HG03064 (cell line): ENCODE measurements around the gene ITGB7.
"Not testable (repeated sequence)": the region's sequence is repeated elsewhere in the genome, so short reads cannot be mapped to it uniquely, and the experiment has no call there.

ENCODE experiments used
- ATAC-seq: cut with Tn5 transposase; IDR thresholded peaks from one replicate; pipeline ENCODE4 v1.9.1; 2021; ENCODE audit warnings: low read depth; ENCODE audit not compliant: unreplicated experiment

The ITGB7 gene

GRCh38 chr12:53218551-53219291 lies 11.7 kb upstream of the ITGB7 start:
- ATAC-seq = no peak

GRCh38 chr12:53217931-53218307 lies 10.9 kb upstream of the ITGB7 start:
- no peak for ATAC-seq

DNA sequence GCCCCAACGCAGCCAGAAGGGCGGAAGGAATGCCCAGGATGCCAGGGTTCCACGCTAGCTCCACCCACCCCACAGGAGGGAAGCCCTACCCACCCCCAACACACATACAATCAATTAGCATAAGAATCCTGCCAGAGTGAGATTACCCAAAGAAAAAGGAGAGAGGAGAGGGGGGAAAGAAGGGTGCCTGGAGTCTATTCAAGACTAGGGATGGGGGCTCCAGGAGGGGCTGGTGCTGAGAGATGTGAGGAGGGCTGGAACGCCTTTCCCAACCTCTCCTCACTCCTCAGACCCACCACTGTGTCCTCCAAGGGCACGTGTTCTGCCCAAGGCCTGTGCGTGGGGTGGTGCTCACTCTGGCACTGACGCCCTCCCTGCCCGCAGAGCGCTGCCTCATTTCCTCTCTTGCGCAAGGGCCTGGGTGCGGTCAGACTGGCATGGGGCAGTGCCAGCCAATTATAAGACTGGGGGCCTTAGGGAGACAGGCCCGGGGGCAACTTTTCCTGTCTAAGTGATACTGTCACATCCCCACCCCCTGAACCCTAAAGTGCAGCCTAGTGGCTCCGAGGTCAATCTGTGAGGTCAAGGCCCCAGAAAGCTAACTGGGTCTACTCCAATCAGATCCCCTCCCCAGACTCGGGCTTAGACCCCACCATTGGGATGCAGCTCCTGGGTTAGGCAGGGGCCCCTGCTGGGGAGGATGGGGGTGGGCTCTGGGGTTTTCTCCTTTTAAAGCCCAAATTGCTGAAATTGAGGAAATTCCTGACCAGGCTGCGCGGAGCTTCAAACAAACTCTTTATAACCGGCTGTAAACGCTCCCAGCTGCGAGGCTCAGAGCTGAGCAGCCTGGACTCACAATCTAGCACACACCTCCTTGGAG lies 10.2 kb upstream of the ITGB7 start:
- ATAC-seq = no peak

DNA sequence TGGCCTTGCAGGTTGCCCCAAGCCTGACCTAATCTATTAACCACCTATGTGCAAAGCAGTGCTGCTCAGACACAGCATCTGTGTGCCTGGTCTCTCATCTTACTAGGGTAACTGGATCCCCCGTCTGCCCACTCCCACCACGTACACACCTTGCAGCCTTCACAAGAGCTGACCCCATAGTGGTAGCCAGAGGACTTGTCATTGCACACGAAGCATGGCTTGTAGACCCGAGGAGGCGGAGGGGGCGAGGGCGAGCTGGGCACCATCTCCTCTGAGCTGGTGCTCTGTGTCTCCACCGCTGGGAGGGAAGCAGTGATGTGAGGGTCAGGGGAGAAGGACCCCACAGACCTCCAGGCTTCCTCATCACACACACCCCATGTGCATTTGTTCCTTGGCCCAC lies 8.4 kb upstream of the ITGB7 start:
- ATAC-seq = no peak

- ATAC-seq = no peak
These were observed 7.8 kb upstream of the ITGB7 start for GRCh38 chr12:53214687-53215455.

DNA sequence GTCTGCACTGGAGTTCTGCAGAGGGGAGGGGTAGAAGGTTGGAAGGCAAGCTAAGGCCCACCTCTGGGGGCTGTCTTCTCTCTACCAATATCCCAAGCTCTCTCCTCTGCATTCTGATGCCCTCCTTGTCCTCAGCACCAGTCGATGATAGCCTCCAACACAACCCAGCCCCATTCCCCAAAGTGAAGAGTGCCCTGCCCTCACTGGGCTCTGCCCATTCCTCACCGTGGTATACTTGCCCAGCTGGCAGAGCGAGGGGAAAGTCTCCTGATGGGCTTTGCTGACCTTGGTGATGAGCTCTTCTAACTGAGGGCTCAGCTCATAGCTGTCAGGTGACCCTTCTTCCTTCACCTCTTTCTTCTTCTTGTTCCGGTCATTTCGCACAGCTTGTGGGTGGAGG lies 7.2 kb upstream of the ITGB7 start:
- no peak for ATAC-seq

DNA sequence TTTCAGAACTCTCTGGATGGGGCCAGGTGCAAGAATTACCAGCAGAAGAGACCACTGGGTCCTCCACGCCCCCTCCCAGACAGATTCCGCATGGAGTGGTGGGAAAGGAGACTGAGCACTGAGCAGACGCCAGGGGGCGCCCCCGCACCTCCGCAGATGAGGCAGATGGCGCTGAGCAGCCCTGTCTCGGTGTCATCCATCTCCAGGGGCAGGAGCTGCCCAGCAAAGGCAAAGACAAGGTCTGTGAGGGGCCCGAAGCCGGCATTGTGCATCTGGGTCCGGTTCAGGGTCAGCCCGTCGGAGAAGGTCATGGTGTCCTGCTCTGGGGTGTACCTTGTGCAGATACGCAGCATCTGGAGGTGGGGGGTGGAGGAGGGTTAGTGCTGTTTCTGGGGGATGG lies 6.3 kb upstream of the ITGB7 start:
- no peak for ATAC-seq

DNA sequence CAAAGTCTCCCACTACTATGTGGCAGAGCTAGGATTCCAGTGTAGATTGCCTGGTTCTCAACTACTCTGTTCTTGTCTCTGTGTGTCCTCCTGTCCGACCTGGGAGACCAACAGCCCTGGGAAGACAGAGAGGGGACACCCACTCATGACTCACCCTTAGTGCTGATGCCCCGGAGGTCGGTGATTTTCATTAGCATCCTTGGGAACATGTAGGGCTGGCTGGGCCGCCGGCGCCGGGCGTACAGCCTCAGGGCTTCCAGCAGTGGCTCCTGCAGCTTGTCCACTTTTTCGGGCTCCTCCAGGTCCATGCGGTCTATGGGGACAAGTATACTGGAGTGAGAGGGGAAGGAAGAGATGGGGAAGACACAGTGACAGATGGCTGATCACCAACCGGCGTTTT lies 5.9 kb upstream of the ITGB7 start:
- no peak for ATAC-seq

DNA sequence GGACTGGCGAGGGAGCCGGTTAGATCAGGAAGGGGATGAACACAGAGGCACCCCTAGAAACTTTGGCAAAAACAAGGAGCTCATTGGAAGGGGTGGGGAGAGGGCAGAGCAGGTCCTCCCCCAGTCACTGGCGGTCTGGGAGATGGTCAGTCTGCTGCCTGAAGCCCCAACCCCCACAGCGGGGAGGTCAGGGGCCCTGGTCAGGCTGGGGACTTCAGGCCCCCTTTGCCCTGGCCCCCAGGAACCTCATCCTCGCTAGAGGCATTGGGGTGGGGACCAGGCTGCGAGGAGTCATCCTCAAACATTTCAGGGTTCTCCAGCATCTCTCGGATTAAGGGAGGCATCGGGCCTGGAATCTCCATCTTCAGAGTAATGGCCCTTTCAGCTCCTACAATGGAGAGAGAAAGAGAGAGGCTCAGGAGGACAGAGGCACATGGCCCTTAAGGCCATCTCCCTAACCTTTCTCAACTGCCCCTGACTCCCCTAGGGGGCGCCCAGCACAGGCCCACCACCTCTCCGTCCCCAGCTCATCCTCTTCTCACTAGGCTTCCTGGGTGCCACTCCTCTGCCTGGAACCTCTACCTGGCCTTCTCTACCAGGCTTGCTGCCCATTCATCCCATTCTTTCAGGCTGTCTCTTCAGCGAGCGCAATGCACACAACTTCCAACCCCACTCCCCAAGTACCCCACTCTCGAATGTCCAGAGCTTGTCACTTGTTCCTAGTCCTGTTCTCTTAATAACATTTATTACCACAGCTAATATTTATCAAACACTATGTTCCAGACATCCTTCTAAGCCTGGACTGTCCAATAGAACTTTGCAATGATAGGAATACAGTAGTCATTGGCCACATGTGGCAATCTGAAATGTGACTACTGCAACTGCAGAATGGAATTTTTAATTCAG lies 4.7 kb upstream of the ITGB7 start:
- ATAC-seq = no peak

DNA sequence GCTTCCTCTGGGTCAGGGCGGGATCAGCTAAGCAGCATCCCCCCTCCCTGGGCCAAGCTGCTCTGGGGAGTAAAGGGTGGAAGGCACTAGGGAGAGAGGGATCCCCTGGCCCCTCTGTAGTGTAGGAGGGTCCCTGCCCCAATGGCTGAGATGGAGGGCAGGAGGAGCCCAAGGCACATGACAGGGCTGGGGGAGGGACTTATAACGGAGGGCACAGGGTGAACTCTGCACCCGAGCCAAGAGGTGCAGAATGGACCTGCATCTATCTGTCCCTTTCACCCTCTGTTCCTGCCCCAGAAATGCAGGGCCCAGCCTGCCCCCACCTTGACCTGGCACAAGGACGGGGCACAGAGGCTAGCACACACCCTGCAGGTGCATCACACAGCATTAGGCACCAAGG lies 3.8 kb upstream of the ITGB7 start:
- no peak for ATAC-seq

DNA sequence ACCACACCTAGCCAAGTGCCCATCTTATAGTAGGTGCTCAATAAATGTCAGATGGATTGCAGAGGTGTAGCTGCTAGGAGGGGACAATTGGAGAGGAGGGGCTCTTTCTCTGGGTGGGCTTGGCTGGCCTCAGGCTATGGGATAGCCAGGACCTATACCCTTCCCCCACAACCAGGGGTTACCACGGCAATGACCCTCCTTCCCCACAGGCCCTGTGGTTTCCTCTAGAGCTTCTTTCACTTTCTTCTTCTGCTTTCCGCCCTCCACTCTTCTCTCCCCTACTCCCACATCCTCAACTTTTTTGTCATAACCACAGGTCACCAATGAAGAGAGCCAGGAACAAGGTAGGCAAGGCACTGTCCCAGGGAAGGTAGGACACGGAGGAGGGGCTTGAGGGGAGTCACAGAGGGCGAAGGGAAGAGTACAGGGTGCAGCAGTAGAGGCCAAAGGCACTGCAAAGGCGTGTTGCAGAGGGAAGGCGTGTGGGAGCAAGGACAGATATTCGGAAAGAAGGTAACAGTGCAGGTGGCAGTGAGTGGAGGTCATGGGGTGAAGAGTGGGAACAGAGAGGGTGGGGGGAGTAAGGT lies 1.9 kb upstream of the ITGB7 start:
- ATAC-seq = no peak

DNA sequence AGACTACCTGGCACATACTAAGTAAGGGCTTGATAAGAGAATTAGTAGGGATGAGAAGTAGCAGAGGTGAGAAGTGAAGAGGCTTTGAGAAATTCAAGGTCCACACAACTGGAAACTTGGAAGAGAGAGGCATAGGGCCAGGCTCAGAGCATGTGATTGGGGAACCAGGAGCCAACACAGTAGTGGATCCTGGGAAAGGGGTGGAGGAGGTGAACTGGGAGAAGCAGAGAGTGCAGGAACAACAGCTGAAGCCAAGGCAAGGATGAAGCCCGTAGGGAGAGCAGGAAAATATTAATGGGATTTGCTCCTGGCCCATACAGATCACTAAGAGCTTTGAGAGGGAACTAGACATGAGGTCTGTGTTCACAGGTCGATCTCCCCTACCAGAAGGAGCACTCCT lies 1.4 kb upstream of the ITGB7 start:
- no peak for ATAC-seq

GRCh38 chr12:53205747-53206419 lies 1.2 kb downstream of the ITGB7 start:
- ATAC-seq = peak; percentile 50

DNA sequence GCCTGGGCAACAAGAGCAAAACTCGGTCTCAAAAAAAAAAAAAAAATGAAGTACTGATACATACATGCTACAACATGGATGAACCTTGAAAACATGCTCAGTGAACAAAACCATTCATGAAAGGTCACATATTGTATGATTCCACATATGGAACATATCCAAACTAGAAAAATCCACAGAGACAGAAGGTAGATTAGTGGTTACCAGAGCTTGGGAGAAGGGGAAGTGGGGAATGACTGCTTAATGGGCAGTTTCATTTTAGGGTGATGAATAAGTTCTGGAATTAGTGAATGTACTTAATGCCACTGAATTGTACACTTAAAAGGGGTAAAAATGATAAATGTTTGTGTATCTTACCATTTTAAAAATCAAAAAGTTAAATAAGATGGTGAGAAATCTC lies 2.7 kb downstream of the ITGB7 start:
- ATAC-seq = no peak

- not testable (repeated sequence) for ATAC-seq
These were observed 4.7 kb downstream of the ITGB7 start for GRCh38 chr12:53202316-53202715.

- no peak for ATAC-seq
These were observed 5.4 kb downstream of the ITGB7 start for GRCh38 chr12:53201639-53202038.

GRCh38 chr12:53201177-53201541 lies 5.9 kb downstream of the ITGB7 start:
- no peak for ATAC-seq

DNA sequence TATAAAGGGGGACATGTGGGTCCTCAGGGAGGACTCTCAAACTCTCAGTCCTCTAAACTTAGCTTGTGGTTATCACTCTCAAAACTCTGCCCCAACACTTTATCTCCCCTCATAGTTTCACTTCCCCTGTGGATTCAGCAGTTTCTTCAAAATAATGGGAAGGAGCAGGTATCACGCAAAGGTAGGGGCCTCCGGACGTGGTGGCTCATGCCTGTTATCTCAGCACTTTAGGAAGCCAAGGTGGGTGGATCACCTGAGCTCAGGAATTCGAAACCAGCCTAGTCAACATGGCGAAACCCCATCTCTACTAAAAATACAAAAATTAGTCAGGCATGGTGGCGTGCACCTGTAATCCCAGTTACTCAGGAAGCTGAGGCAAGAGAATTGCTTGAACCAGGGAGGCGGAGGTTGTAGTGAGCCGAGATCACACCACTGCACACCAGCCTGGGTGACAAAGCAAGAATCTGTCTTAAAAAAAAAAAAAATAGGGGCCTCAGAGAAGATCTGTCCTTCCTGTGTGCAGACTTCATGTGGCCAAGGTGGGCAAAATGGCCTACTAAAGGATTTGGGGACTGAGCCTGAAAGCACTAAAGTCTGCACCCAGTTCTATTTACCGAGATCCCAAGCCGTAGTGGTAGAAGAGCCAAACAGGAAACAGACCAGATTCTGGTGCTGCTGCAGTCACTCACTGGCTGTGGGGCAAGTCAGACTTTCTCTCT lies 6.4 kb downstream of the ITGB7 start:
- no peak for ATAC-seq

GRCh38 chr12:53200107-53200457 lies 7.0 kb downstream of the ITGB7 start:
- no peak for ATAC-seq
